Hepatic stellate cell (primary cell): Measurements from ENCODE around the gene SORBS2.
"Not testable (repeated sequence)": the region's sequence is repeated elsewhere in the genome, so short reads cannot be mapped to it uniquely, and the experiment has no call there.

Source experiments
- DNase-seq: peaks from one replicate; pipeline ENCODE4 v3.0.0; 2011; ENCODE audit warnings: low spot score

The SORBS2 gene

GRCh38 chr4:185713731-185714130, 98.3 kb downstream of the SORBS2 start:
- DNase-seq, result no peak

GRCh38 chr4:185713272-185713671, 98.7 kb downstream of the SORBS2 start:
- DNase-seq, result no peak

GRCh38 chr4:185712350-185713024, 99.5 kb downstream of the SORBS2 start:
- DNase-seq, result no peak

GRCh38 chr4:185711726-185712125, 100.3 kb downstream of the SORBS2 start:
- DNase-seq, result no peak

GRCh38 chr4:185710487-185710995, 101.5 kb downstream of the SORBS2 start:
- DNase-seq, result no peak

- no peak for DNase-seq
Observed at GRCh38 chr4:185709802-185710486, 102.0 kb downstream of the SORBS2 start.

GRCh38 chr4:185708348-185708747, 103.6 kb downstream of the SORBS2 start:
- DNase-seq, result peak; percentile 51

GRCh38 chr4:185707622-185708021, 104.4 kb downstream of the SORBS2 start:
- DNase-seq, result not testable (repeated sequence)

- DNase-seq, result no peak
Observed at GRCh38 chr4:185702147-185702663, 109.8 kb downstream of the SORBS2 start.

- no peak for DNase-seq
Observed at GRCh38 chr4:185700630-185701029, 111.4 kb downstream of the SORBS2 start.

GRCh38 chr4:185700048-185700447, 111.9 kb downstream of the SORBS2 start:
- no peak for DNase-seq

GRCh38 chr4:185697488-185697887, 114.5 kb downstream of the SORBS2 start:
- no peak for DNase-seq

GRCh38 chr4:185695743-185696142, 116.3 kb downstream of the SORBS2 start:
- no peak for DNase-seq

GRCh38 chr4:185693548-185694215, 118.3 kb downstream of the SORBS2 start:
- no peak for DNase-seq

GRCh38 chr4:185689407-185689806, 122.6 kb downstream of the SORBS2 start:
- DNase-seq, result no peak

GRCh38 chr4:185685804-185686203, 126.2 kb downstream of the SORBS2 start:
- DNase-seq, result no peak

- no peak for DNase-seq
Observed at GRCh38 chr4:185683896-185684295, 128.1 kb downstream of the SORBS2 start.

- no peak for DNase-seq
Observed at GRCh38 chr4:185683222-185683621, 128.8 kb downstream of the SORBS2 start.

- DNase-seq, result peak; percentile 38
Observed at GRCh38 chr4:185682236-185682635, 129.8 kb downstream of the SORBS2 start.

GRCh38 chr4:185681604-185682003, 130.4 kb downstream of the SORBS2 start:
- no peak for DNase-seq

- no peak for DNase-seq
Observed at GRCh38 chr4:185680617-185681016, 131.4 kb downstream of the SORBS2 start.

- DNase-seq, result no peak
Observed at GRCh38 chr4:185679523-185679922, 132.5 kb downstream of the SORBS2 start.
